HG03175 (cell line): ENCODE data around the gene ZC3H14.
A peak's percentile ranks its signal among the peaks of the same experiment; 100 is the strongest.
"Not testable (repeated sequence)": the region's sequence is repeated elsewhere in the genome, so short reads cannot be mapped to it uniquely, and the experiment has no call there.

ENCODE experiments used
- ATAC-seq: cut with Tn5 transposase; IDR thresholded peaks from one replicate; pipeline ENCODE4 v1.9.1; 2021; ENCODE audit warnings: mild to moderate bottlenecking, moderate library complexity; ENCODE audit not compliant: unreplicated experiment

ZC3H14 gene, protein sequence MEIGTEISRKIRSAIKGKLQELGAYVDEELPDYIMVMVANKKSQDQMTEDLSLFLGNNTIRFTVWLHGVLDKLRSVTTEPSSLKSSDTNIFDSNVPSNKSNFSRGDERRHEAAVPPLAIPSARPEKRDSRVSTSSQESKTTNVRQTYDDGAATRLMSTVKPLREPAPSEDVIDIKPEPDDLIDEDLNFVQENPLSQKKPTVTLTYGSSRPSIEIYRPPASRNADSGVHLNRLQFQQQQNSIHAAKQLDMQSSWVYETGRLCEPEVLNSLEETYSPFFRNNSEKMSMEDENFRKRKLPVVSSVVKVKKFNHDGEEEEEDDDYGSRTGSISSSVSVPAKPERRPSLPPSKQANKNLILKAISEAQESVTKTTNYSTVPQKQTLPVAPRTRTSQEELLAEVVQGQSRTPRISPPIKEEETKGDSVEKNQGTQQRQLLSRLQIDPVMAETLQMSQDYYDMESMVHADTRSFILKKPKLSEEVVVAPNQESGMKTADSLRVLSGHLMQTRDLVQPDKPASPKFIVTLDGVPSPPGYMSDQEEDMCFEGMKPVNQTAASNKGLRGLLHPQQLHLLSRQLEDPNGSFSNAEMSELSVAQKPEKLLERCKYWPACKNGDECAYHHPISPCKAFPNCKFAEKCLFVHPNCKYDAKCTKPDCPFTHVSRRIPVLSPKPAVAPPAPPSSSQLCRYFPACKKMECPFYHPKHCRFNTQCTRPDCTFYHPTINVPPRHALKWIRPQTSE

DNA sequence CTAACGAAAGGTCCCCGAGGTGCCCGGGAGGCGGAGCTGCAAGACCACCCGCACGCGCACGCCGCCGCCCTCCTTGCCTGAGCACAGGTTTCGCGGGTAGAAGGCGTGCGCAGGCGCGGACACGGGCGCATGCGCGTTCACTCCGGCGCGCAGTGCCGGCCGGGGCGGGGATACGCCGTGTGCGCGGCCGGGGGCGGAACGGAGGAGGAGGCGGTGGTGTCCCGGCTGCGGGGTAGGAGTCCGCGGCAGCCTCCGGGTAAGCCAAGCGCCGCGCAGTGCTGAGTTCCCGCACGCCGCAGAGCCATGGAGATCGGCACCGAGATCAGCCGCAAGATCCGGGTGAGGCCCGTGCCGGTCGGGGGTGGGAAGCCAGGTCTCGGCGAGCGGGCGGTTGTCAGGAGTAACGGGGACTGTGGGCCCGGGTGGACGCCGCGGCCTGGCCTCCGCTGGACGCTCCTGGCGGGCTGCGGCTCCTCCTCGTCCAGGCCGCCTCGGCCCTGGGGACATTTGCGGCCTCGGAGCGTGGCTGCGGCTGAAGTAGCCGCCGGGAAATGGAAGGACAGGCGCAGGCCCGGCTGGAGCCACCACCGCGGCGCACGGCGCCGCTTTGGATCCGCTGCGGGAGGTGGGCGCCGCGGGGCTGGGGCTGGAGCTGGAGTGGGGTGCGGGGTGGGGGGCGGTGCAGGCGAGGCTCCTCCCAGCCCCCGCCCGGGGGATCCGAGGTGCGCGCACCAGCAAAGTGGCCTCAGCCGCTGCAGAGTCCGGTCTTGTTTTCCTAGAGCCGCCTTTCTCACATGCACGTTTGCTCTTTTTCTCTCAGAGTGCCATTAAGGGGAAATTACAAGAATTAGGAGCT, at the start of gene ZC3H14:
ZC3H14 (plus strand) TSS at position 207 of the 856 bp plus-strand sequence; CDS start at position 304, 97 bp downstream.
- peak; percentile 95 for ATAC-seq

DNA sequence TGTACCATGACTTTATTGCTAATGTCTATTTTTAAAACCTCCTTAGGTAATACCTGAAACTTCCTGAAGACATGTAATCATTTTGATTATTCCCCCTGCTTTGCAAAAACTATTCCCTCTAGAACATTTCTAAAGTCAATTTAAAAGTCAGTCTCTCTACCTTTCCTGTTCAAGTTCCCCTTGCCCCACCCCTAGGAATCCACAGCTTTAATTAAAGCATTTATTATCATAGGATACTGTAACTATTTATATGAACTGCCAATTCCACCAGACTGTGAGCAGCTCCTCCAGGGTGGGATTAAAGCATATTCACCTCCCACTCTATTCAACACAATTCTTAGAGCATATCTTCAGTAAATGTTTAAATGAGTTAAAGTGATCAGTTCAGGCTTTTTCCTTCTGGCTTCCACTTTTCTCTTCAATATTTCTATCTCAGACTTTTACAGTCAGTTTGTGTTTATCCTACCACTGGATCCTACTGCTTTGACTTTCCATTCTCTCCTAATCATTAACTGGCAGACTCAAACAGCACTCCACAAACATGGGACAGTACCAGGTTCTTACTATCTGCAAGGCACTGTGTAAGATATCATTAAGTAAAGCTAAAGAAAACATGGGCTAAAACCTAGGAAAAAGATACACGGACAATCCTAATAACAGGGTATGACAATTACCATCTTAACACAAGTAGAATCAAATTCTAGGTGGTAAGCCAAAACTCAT, 47.2 kb upstream of the ZC3H14 start:
- ATAC-seq: no peak

DNA sequence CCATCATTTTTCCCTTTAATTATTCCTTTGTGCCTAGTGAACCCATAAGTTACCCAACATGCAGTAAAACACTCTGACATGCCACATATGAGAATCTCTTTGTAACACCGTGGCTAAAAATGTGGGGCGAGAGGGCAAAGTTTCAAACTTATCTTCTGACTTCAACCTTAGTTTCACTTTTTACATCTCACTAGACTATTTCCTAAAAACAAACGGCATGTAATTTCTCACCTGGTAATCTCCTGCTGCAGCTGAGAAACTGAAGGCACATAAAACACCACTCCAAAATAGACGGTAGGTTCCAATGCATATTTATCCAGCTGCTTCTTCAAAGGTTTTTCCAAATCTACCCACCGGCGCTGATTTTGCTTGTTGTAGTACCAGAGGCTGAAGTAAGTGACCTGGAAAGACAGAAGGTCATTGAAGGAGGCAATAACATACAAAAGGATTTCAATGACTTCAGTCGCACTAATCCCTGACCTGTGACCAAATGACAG, 45.9 kb upstream of the ZC3H14 start:
- ATAC-seq: no peak

DNA sequence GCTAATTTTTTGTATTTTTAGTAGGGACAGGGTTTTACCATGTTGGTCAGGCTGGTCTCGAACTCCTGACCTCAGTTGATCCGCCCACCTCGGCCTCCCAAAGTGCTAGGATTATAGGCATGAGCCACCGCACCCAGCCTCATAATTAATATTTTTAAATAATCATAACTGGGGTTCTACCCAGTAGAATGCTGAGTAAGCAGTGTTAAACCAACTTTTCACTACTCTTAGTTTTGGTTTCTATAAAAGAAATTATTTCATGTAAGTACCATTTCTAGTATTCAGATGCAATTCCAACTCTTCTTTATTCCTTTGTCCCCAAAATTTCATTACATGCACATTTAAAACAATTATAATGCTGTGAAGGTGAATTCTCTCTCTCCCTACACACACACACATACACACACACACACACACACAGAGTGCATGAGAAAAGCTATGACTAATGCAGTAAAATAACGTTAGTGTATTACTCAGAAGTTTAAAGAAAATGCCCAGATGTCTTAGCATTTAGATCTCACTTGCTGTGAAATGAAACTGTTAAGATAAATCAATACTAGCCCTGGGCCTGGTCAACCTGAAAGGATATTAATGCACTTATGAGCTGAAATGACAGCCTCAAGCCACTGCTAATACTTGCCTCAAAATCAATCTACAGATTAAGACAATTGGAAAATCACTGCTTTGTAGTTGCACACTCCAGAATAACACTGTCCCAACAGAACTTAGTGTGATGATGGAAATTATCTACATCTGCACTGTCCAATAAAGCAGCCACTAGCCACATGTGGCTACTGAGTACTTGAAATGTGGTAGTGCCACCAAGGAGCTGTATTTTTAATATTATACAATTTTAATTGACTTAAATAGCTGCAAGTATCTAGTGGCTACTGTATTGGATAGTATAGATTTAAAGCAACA, 44.0 kb upstream of the ZC3H14 start:
- no peak for ATAC-seq

DNA sequence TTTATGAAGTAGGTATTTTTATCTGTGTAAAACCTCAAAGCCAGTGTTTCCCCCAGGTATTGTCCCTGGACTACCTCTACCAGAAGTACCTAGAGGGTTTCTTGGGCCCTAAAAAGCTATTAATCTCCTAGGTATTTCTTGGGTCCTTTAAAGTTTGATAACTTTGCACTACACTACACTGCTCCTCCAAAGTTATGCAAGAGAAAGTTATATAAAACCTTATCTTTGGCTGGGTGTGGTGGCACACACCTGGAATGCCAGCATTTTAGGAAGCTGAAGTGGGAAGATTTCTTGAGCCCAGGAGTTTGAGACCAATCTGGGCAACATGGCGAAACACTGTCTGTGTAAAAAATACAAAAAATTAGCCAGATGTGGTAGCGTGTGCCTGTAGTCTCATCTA, 42.9 kb upstream of the ZC3H14 start:
- no peak for ATAC-seq

DNA sequence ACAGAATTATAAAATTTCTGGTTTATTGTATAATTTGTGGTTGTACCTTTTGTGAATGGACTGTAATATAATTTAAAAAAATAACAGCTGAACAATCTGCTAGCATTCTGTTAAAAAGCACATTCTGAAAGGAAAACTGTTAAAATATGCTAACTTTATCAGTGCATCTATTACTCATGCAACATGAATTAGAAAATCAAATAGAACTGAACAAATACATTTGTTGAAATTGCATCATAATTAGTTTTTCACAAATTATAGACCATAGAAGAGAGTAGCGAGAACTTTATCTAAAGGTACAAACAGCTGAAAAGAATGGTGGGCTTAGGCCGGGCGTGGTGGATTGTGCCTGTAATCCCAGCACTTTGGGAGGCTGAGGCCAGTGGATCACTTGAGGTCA, 41.0 kb upstream of the ZC3H14 start:
- ATAC-seq: no peak

DNA sequence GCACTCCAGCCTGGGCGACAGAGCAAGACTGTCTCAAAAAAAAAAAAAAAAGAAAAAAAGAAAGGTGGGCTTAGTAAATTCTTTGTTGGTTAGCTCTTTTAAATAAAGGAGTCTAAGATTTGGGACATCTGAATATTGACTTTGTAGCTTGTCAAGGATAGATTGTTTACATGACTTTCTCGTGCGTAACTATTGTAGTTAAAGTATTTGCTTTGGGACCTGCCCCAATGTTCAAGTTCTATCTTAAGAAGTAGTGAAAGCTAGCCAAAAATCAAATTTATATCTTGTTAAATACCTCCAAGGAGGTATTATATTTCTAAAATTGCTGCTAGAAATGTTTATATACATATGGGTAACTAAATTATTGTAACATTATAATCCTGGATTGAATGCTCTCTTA, 40.4 kb upstream of the ZC3H14 start:
- no peak for ATAC-seq

DNA sequence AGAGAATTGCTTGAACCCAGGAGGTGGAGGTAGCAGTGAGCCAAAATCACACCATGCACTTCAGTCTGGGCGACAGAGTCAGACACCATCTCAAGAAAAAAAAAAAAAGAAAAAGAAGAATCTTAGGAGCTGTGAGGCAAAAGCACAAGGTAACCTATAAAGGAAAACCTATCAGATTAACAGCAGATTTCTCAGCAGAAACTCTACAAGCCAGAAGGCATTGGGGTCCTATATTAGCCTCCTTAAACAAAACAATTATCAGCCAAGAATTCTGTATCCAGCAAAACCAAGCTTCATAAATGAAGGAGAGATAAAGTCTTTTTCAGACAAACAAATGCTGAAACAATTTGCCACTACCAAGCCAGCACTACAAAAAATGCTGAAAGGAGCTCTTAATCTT, 32.9 kb upstream of the ZC3H14 start:
- ATAC-seq: not testable (repeated sequence)

DNA sequence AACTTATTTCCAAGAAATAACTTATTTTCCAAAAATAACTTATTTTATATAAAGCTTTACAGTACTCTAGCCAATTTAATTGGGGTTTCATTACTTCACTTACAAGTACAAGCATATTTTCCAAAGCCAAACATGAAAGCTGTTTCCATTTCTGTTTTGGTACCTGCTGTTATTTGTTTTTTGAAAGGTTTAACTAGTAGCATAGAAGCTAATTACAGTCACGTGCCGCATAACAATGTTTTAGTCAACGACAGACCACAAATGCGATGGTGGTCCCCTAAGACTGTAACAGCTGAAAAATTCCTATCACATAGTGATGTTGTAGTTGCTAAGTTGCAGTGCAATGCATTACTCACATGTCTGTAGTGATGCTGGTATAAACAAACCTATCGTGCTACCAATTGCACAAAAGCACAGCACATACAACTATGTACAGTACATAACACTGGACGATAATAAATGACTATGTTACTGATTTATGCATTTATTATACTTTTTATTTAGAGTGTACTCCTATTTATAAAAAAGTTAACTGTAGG, 29.7 kb upstream of the ZC3H14 start:
- ATAC-seq: no peak

DNA sequence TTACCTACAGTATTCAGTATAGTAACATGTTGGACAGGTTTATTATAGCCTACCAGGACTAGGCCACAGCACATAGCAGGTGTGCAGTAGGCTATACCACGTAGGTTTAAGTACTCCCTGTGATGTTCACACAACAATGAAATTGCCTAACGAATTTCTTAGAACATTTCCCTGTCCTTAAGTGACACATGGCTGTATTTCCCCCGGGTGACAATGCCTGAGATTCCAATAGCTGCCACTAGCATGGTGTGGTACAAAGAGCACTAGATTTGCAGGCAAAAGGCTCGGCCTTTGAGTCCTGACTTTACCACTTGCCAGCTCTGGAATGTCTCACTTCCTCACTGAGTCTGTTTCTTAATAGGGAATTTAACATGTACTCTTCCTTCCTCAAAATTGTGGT, 27.7 kb upstream of the ZC3H14 start:
- peak; percentile 60 for ATAC-seq

DNA sequence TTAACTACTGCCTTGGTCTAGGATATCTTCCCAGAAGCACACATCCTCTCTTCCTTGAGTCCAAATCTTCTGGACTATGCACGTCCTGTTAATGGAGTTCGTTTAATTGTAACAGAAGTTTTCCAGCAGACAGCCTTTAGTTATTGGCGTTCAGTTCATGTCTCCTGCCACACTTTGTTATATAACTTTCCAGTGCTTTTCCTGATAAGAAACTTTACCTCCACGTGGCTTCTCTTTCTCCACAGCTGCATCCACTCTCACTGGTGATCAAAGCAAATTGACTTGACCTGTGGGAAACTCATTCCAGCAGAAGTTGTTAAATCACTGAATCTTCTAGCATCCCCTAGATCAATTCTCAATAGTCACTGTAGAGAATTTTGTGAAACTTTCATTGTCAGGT, 27.0 kb upstream of the ZC3H14 start:
- no peak for ATAC-seq

DNA sequence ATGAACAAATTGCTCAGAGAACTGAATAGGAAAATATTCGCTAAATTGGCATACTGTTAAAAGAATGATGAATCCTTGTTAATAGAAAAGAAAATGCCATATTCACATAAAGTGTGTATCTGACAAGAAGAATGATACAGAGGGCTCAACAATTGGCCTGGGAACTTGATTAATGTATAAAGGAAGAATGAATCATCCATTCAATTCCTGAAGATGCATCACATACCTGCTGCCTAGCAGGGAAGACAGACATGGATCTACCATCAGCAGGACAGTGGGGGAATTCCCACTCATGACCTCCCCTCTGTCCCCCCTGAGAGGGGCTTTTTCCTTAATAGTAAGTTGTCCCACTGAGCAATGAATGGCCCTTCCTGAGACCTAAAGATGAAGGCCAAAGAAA, 21.5 kb upstream of the ZC3H14 start:
- no peak for ATAC-seq

DNA sequence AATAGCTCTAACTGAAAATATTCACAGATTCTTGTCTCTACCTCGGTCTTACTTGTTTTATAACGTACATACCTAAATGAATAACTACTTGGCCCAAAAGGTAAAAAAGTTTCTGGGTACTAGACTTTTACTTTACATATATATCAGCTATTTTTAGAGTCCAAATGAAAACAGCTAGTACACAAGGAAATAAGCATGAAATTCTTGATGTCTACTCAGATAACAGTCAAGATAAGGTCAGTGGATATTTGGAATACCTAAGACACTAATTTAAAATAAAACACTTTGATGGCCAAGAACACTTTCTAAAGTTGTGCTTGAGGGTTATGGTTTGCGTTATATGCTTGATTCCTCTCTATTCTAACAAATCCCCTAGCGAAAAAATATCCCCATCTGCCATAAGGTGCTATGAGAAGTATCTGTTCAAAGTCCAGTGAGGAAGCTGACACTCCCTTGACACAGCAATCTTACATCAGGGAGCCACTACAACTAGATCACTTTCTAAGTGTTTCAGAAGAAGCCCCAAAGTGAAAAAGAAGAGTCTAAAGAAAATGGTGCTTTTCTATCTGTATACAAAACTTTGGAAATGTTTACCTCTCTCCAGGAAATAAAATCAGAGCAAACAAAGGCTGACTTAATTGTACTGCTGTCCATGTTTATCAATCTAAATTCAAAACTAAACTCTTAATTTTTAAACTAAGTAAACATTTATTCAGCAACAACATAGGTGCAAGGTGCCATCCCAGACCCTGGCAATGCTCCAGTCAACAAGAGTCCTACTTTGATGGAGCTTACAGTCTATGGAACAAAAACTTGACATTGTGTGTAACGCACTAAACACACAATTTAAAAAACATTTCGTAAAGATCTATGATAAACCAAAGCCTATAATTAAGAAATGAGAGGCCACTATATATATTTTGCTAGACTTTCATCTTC, 19.7 kb upstream of the ZC3H14 start:
- ATAC-seq: no peak

DNA sequence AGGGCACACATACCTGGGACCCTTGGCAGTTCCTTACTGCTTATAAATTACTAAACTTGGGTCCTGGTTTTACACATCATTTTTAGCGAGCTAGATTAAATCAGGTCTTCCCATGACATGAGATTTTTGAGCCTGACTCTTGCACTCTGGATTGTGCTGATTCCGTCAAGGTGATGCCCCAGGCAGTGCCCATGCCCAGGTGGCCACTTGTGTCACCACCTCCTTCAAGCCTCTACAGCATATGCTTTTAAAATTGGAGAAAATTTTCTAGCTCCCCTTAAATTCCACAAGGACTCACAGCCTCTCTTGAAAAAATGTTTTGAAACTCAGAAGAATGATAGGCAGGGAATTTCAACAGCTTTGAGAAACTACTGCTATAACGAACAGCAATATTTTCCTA, 17.6 kb upstream of the ZC3H14 start:
- ATAC-seq: no peak

DNA sequence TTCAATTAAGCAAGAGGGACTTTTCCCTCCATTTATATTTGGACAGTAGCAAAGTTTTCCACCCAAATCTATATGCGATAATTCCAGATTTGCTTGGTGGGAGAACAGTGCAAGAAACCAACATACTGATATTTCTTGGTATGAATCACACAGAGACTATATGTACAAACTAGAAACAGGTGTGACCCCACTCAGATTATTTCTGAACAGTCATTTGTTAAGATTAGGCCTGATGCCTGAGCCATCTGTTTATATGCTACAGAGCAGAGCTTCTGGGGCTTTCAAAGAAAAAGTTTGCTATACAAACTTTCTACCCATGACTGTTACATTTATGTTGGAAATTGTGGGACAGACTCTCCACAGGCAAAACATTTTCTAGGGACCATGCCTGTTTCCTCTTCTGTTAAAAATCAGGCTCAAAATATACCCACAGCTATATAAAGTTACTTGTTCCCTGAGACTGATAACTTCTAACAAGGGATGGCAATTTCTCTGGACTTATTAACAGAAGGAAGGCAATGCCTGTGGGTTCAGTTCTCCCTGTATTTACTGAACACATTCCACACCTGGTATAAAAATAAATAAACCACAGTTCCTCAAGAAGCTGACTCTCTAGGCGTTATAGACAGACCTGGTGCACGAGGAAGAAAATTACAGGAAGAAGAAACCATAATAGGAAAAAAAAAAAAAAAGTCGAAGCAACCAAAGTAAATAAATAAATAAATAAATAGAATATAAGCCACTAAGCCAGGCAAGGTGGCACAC, 16.0 kb upstream of the ZC3H14 start:
- ATAC-seq: no peak

DNA sequence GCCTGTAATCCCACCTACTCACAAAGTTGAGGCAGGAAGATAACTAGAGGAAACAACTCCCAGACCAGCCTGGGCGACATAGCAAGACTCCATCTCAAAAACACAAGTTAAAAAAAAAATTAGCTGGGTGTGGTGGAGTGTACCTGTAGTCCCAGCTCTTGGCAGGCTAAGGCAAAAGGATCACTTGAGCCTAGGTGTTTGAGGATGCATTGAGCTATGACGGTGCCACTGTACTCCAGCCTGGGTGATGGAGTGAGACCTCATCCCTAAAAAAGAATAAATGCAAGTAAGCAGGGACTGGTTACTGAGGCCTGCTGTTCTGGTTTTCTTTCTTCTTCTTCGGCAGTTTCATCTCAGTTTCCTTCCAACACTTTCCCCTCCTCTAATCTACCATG, 15.5 kb upstream of the ZC3H14 start:
- ATAC-seq: no peak

DNA sequence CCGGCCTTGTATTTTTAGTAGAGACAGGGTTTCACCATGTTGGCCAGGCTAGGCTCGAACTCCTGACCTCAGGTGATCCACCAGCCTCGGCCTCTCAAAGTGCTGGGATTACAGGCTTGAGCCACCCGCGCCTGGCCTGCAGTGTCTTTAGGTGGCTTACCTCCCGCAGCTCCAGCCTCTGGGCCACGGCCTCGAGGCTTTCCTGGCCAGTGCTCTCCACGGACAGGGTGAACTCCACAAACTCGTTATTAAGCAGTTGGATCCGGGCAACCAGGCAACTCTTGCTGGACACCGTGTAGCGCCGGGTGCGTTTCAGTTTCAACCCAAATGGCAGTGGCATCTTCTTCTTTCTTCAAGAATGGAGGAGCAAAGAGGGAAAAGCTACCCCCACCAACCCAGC, 12.8 kb upstream of the ZC3H14 start:
- no peak for ATAC-seq
